Loucy (cell line): Measurements from ENCODE around the gene CISTR.

Experiments
- H2AFZ ChIP-seq: fragments of 200-600 bp; sonication (generic); 2 replicates; pipeline ENCODE4 v1.6.0; 2016; ENCODE audit warnings: antibody characterized with exemption, mild to moderate bottlenecking, low read length, moderate library complexity
- H3F3A ChIP-seq: fragments of 200-600 bp; 2 replicates; pipeline ENCODE4 v1.6.0; 2016; ENCODE audit warnings: antibody characterized with exemption, low read depth, mild to moderate bottlenecking
- H3K27me3 ChIP-seq: fragments of 200-600 bp; sonication (generic); 2 replicates; pipeline ENCODE4 v1.6.1; 2014; ENCODE audit warnings: low read length, mild to moderate bottlenecking; ENCODE audit not compliant: insufficient read depth, poor library complexity, severe bottlenecking
- H3K36me3 ChIP-seq: fragments of 200-600 bp; sonication (generic); 2 replicates; pipeline ENCODE4 v1.6.1; 2016; ENCODE audit warnings: low read length; ENCODE audit not compliant: insufficient read depth
- H3K4me1 ChIP-seq: fragments of 200-600 bp; sonication (generic); 2 replicates; pipeline ENCODE4 v1.5.1; 2014; ENCODE audit warnings: low read length, mild to moderate bottlenecking; ENCODE audit not compliant: insufficient read depth, poor library complexity, severe bottlenecking
- H3K4me2 ChIP-seq: fragments of 200-600 bp; sonication (generic); 2 replicates; pipeline ENCODE4 v1.6.0; 2014; ENCODE audit warnings: antibody characterized with exemption, low read length, low read depth, mild to moderate bottlenecking; ENCODE audit not compliant: poor library complexity, severe bottlenecking
- H3K4me3 ChIP-seq: fragments of 200-600 bp; sonication (generic); 2 replicates; pipeline ENCODE4 v1.5.1; 2014; ENCODE audit warnings: low read length, mild to moderate bottlenecking, mixed read lengths; ENCODE audit not compliant: poor library complexity, severe bottlenecking
- H3K79me2 ChIP-seq: fragments of 200-600 bp; sonication (generic); 2 replicates; pipeline ENCODE4 v1.6.1; 2014; ENCODE audit warnings: low read length; ENCODE audit not compliant: insufficient read depth
- H3K9ac ChIP-seq: fragments of 200-600 bp; sonication (generic); 2 replicates; pipeline ENCODE4 v1.6.0; 2014; ENCODE audit warnings: mild to moderate bottlenecking, low read depth, low read length, moderate library complexity; ENCODE audit not compliant: poor library complexity, severe bottlenecking
- H3K9me2 ChIP-seq: fragments of 200-600 bp; sonication (generic); replicated peaks from 2 replicates; pipeline ENCODE4 v1.6.1; 2016; ENCODE audit warnings: low read depth, low read length, mixed read lengths
- H3K9me3 ChIP-seq: fragments of 200-600 bp; sonication (generic); 2 replicates; pipeline ENCODE4 v1.6.1; 2014; ENCODE audit warnings: mild to moderate bottlenecking, antibody characterized with exemption, low read length, low read depth; ENCODE audit not compliant: insufficient read depth
- H4K20me1 ChIP-seq: fragments of 200-600 bp; sonication (generic); 2 replicates; pipeline ENCODE4 v1.6.0; 2014; ENCODE audit warnings: antibody characterized with exemption, low read length, mild to moderate bottlenecking; ENCODE audit not compliant: insufficient read depth, poor library complexity, severe bottlenecking
- EZH2phosphoT487 ChIP-seq: fragments of 200-600 bp; IDR thresholded peaks from 2 replicates; pipeline ENCODE4 v1.6.1; 2018; ENCODE audit warnings: antibody characterized with exemption, mild to moderate bottlenecking, moderate library complexity, borderline replicate concordance
- TF ChIP-seq, protein P1 (sequence below): fragments of 200-600 bp; sonication (generic); conservative IDR thresholded peaks from 2 replicates; pipeline ENCODE4 v1.5.1; 2014; ENCODE audit warnings: mild to moderate bottlenecking, antibody characterized with exemption, low read length

CISTR gene

DNA sequence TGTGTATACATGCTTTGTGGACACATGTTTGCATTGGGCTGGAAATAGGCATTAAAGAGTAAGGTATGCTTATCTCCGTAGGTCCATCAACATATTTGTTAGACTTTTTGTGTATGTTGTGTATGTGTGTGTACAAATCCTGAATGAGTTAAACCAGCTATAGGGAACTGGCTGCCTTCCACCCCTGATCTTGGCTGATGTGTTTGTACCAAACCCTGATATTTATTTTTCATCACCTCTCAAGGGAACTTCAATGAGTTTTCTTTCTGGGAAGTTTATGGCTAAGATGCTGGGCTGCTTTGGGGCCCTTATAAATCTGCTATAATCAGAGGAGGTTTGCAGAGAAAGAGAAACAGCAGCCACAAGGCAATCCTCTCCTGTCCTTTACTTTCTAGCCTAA lies 37.1 kb upstream of the CISTR start:
- no peaks in the 10 kb centered on the region for H3F3A ChIP-seq
- no peak overlapping the region for H3K4me3 ChIP-seq
- H3K9me3 ChIP-seq = no peaks in the 10 kb centered on the region
- no peaks in the 10 kb centered on the region for H3K36me3 ChIP-seq
- no peak overlapping the region for H2AFZ ChIP-seq
- H3K9ac ChIP-seq = no peak overlapping the region
- TF ChIP-seq, protein P1, sequence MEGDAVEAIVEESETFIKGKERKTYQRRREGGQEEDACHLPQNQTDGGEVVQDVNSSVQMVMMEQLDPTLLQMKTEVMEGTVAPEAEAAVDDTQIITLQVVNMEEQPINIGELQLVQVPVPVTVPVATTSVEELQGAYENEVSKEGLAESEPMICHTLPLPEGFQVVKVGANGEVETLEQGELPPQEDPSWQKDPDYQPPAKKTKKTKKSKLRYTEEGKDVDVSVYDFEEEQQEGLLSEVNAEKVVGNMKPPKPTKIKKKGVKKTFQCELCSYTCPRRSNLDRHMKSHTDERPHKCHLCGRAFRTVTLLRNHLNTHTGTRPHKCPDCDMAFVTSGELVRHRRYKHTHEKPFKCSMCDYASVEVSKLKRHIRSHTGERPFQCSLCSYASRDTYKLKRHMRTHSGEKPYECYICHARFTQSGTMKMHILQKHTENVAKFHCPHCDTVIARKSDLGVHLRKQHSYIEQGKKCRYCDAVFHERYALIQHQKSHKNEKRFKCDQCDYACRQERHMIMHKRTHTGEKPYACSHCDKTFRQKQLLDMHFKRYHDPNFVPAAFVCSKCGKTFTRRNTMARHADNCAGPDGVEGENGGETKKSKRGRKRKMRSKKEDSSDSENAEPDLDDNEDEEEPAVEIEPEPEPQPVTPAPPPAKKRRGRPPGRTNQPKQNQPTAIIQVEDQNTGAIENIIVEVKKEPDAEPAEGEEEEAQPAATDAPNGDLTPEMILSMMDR = no peak
- no peak for TF ChIP-seq EZH2phosphoT487
- H3K79me2 ChIP-seq = no peaks in the 10 kb centered on the region
- H3K4me1 ChIP-seq = peaks cover 2% of the 10 kb centered on the region
- no peak overlapping the region for H3K4me2 ChIP-seq
- no peaks in the 10 kb centered on the region for H4K20me1 ChIP-seq
- H3K27me3 ChIP-seq = no peaks in the 10 kb centered on the region
- H3K9me2 ChIP-seq = no peaks in the 10 kb centered on the region

DNA sequence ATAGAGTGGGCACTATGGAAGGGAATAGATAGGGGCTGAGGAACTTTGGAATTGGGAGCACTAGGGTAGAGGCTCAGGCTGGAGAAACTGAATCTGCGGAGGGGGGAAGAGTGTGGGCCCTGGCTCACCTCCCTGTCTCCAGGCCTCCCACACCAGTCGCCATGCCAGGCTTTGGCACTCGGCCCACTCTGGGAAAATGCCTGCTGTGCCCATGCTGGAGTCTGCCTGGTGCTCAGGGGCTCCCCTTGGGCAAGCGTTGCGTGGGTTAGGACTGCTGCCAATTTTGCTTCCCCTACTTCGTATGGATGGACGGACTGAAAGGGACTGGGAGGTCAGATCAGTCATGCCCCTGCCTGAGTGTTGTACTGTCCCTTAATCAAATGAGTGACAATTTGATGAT lies 34.6 kb upstream of the CISTR start:
- Histone ChIP-seq H2AFZ (no peak overlapping the region), H3K9me3 (no peaks in the 10 kb centered on the region), H3F3A (no peaks in the 10 kb centered on the region), H3K4me1 (no peaks in the 10 kb centered on the region), H4K20me1 (no peaks in the 10 kb centered on the region), H3K36me3 (no peaks in the 10 kb centered on the region), H3K9ac (no peak overlapping the region), H3K4me2 (no peak overlapping the region), H3K4me3 (no peak overlapping the region), H3K9me2 (no peaks in the 10 kb centered on the region), H3K27me3 (no peaks in the 10 kb centered on the region), H3K79me2 (no peaks in the 10 kb centered on the region)
- TF ChIP-seq, protein P1 = no peak
- TF ChIP-seq EZH2phosphoT487 = no peak

DNA sequence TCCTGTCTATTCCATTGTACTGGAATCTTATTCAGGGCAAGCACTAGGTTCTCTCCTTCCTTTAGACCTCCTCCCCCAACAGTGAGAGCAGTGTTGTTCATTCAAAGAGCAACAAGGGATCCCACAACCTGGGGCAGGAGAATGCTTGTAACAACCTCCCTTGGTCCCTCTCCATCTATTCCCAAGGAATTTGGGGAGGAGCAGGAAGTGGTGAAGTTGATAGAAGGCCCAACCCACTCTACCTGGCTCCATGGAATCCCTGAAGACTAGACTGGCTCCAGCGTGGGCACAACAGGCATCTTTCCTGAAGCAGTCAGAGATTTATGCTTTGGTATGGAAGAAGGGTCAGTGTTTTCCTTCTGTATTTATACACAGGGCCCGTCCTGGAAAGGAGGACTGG lies 33.4 kb upstream of the CISTR start:
- Histone ChIP-seq H3K9ac (no peak overlapping the region), H3K4me2 (no peak overlapping the region), H3K4me1 (no peaks in the 10 kb centered on the region), H3K9me2 (no peaks in the 10 kb centered on the region), H3K9me3 (no peaks in the 10 kb centered on the region), H3F3A (no peaks in the 10 kb centered on the region), H3K36me3 (no peaks in the 10 kb centered on the region), H4K20me1 (no peaks in the 10 kb centered on the region), H3K27me3 (no peaks in the 10 kb centered on the region), H2AFZ (no peak overlapping the region), H3K79me2 (no peaks in the 10 kb centered on the region), H3K4me3 (no peak overlapping the region)
- TF ChIP-seq, protein P1 = no peak
- TF ChIP-seq EZH2phosphoT487 = no peak
